ENCODE results near the gene TENM4.

Gene TENM4

DNA sequence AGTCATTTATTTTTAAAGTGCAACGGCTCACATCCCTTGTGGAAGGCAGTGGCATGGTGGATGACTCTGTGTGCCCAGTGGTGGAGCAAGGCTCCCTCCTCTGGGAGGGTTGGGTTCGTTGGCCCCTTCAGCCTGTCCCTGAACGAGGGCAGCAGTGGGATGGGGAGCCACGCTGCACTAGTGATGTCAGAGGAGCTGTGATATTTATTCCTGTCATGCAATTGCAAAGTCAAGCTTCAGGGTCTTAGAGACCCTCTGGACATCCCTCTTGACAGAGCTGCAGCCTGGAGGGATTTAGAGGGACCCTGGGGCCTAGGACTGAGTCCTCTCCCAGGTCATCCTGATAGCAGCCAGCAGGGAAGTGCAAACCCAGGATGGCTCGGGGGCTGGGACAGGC, 788.0 kb downstream of the TENM4 start:
- peak; percentile 24 for DNase-seq (ENCODE audit: low spot score)
- H3K4me3 ChIP-seq = no peak overlapping the region
- H3K27ac ChIP-seq = no peak overlapping the region
- TF ChIP-seq, protein P1, sequence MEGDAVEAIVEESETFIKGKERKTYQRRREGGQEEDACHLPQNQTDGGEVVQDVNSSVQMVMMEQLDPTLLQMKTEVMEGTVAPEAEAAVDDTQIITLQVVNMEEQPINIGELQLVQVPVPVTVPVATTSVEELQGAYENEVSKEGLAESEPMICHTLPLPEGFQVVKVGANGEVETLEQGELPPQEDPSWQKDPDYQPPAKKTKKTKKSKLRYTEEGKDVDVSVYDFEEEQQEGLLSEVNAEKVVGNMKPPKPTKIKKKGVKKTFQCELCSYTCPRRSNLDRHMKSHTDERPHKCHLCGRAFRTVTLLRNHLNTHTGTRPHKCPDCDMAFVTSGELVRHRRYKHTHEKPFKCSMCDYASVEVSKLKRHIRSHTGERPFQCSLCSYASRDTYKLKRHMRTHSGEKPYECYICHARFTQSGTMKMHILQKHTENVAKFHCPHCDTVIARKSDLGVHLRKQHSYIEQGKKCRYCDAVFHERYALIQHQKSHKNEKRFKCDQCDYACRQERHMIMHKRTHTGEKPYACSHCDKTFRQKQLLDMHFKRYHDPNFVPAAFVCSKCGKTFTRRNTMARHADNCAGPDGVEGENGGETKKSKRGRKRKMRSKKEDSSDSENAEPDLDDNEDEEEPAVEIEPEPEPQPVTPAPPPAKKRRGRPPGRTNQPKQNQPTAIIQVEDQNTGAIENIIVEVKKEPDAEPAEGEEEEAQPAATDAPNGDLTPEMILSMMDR (IDR thresholded peaks at IDR 0.05) = no peak

DNA sequence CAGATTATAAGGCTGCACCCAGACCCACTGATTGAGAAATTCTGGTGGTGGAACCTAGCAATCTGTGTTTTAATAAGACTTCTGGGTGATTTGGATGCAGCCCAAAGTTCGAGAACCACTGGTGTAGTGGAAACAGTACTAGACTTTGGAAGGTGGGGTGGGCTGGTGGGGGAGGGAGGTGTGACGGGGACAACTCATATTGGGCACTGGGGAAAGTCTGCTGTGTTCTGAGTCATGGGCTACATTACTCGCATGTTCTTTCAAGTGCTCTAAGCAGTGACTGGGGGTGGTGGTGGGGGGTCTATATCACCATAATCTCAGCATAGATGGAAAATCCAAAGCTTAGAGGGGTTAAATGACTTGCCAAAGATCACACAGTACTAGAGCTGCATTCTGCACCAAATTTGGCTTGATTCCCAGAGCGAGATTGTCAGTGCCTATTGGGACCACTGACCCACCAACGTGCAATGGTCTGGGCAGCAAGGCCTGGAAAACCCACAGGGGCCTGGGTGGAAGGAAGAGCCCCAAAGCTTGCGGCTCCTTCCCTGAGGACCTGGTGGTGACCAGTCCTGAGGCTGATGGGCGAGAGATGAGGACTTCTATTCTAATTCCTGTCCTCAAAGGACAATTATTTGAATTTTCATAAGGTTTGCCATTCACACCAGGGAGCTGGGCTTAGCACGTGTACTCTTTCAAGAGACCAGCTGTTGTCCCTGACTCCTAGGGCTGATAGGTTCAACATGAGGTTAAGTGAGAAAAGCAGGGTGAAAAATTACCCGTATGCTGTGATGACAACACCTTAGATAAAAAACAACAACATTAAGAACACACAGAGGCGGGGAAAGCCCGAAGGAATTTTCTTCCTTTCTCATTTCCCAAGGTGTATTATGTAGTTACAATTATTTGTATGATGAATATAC, 788.6 kb downstream of the TENM4 start:
- DNase-seq (ENCODE audit: low spot score) = peak; percentile 43
- no peak overlapping the region for H3K27ac ChIP-seq
- TF ChIP-seq, protein P1 (IDR thresholded peaks at IDR 0.05) = no peak
- H3K4me3 ChIP-seq = no peak overlapping the region

- H3K4me3 ChIP-seq = no peak overlapping the region
- TF ChIP-seq, protein P1 (IDR thresholded peaks at IDR 0.05) = no peak
- H3K27ac ChIP-seq = no peak overlapping the region
- peak; percentile 26 for DNase-seq (ENCODE audit: low spot score)
These were observed 789.6 kb downstream of the TENM4 start for GRCh38 chr11:78651136-78651775.

GRCh38 chr11:78649361-78650215, 791.2 kb downstream of the TENM4 start:
- no peak overlapping the region for H3K27ac ChIP-seq
- no peak overlapping the region for H3K4me3 ChIP-seq
- TF ChIP-seq, protein P1 (IDR thresholded peaks at IDR 0.05) = no peak
- peak; percentile 58 for DNase-seq (ENCODE audit: low spot score)

- DNase-seq (ENCODE audit: low spot score) = peak; percentile 60
- Histone ChIP-seq H3K27ac (no peak overlapping the region), H3K4me3 (no peak overlapping the region)
- TF ChIP-seq, protein P1 (IDR thresholded peaks at IDR 0.05) = no peak
These were observed 792.6 kb downstream of the TENM4 start for GRCh38 chr11:78647986-78648875.

- DNase-seq (ENCODE audit: low spot score) = peak; percentile 40
- no peak overlapping the region for H3K4me3 ChIP-seq
- TF ChIP-seq, protein P1 (IDR thresholded peaks at IDR 0.05) = no peak
- no peak overlapping the region for H3K27ac ChIP-seq
These were observed 793.4 kb downstream of the TENM4 start for GRCh38 chr11:78647266-78647915.
